NCI-H146 treated with DMSO at 0.1 percent for 48 hours (cell line): ENCODE measurements around the gene LHX6.

Source experiments
- DNase-seq: peaks from one replicate; lab custom pipeline; 2025; ENCODE audit not compliant: unreplicated experiment; lab: John Stamatoyannopoulos, UW

Gene LHX6

DNA sequence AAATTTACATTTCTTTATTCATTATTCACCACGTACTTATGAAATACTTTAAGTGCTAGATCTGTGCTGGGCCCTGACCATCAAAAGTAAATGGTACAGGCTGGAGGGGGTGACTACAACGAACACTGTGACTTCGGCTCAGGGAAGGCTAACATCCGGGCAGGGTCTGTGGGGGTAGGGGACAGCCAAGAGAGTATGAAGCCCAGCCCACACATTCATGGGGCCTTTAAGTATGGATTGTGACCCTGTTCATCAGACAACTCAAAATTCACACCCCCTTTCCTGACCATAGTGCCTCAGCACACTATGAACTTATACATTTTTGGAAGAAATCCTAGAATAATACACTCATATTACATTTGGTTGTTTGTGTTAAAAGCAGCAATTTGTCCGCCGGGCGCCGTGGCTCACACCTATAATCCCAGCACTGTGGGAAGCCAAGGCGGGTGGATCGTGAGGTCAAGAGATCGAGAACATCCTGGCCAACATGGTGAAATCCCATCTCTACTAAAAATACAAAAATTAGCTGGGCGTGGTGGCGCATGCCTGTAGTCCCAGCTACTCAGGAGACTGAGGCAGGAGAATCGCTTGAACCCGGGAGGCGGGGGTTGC lies 35.7 kb downstream of the LHX6 start:
- DNase-seq: no peak

DNA sequence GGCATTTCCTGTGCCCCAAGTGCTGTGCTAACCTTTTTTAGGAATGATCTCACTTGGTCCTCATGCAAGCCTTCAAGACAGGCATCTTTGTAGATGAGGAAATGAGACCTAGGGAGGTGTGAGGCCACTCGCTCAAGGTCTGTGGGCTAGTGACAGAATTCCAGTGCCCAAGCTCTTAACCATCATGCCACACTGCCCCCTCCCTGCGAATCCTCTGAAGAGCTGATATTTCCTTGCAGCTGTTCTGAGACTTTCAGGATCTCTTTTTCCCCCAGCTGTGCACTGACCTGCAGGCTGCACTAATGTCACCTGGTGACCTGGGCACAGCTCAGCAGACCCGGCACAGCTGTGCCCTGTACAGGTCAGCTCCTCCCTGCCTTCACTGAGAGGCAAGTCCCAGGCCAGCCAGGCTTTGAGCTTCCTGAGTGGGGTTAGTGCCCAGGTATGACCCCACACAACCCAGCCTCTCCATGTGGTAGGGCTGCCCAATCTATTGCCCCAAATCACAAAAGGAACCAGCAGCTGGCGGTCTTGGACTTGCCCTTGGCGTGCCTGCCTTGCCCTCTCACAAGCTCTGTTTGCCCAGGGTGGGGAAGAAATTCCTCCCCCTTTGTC lies 36.4 kb downstream of the LHX6 start:
- no peak for DNase-seq

DNA sequence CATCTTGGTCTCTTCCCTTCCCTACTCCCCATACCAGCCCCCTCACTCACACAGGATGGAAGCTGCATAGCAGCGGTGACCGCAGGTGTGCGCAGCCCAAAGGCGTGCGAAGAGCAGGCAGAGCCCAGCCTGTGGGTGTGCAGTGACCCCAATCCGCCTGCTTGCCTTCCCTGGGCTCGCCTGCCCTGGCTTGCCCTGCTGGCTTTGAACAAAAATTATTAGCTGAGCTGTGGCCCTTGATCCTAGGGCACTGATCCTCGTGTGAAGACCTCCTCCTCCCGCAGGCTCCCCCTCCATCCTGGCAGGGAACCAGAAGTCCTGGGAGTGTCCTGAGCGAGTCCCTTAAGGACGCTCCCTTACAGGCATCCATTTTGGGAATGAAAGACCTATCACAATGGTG lies 37.2 kb downstream of the LHX6 start:
- no peak for DNase-seq

DNA sequence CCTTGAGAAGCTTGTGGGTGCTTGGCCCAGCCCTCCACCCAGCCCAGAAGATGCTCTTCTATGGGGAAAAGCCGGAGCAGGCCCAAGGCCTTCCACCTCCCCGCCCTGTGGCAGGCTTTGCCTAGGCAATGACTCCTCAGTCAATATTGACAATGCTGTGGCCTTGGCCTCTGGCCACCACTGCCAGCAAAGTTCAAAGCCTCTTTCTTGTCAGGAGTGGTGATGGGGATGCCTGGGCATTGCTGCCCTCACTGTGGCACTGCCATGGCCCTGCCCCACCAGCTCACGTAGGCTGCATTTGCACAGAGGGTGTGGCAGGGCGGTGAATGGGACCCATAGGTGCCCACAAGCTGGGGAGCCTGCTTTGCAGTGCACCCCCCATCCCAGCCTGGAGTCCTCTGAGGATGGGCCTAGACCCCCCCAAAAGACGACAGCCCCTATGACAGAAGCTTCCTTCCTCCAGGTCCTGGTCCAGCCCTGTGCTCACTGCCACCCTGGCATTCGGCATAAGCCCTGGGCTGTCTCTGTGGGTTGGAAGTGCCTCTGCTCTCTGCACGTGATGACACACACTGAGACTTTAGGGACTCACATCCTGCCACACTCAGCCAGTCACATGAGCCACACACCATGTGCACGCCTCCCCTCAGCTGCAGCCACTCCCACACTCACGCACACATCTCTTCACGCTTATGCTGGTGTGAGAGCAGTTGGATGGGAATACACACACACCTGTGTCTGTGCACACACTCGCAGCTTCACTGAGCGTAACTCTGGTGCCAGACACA lies 38.0 kb downstream of the LHX6 start:
- DNase-seq: no peak

DNA sequence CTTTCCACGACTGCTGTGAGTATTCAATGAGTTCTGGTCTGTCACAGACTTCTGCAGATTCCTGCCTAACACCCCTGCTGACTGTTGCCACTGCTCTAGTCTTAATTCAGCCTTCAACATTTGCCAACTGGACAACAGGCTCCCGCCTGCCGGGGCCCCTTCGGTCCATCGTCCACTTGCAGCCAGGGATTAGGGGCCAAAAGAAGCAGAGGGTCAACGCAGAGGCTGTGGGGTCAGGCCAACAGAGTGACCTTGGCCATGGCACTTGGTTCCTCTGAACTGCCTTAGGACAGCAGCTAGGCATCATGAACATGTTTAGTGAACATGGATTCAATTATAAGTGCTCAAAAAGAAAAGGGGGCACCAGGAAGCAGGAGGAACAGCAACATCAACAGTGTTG lies 40.4 kb downstream of the LHX6 start:
- DNase-seq: no peak

DNA sequence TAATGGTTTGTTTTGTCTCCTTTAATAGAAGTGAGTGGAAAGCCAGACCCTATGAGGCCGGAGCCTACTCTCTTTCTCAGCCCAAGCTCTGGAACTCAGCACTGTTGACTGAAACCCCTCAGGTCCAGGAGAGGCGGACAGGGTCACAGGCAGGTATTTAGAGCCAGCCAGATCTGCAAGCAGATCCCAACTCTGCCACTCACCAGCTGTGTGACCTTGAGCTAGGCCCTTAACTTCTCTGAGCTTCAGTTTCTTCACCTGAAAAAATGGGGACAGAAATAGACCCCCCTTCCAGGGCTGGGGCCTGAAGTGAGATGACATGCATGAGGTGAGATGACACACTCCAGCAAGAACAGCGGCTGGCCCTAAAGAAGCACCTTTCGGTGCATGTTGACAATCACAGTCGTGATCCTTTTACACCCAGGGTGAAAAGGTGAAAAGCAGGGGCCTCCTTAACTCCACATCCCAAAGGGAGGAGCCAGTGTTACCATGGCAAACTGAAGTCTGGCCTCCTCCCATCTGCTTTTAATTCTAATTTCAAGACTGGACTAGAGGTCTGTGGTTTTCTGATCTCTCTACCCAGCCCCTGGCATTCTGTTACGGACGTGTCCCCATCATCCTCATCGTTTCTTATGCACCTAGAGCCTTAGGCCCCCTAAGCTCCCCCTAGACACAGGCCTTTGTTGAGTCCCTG lies 41.8 kb downstream of the LHX6 start:
- no peak for DNase-seq

DNA sequence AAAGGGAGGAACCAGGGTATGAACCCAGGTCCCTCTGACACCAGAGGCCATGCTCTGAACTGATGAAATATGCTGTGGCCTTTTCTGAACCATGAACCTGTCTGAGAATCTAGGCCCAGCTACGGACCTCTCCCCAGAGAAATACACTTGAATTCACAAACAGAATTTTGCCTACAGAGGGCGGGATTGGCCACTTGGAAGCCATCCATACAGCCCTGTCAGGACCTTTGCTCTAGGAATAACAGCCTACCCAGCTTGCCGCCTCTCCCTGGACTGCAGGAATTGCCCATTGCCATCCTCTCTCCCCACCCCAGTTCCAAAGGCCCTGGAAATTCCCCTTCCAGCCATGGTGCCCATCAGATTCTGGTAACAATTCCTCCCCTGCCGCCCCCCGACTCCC lies 42.5 kb downstream of the LHX6 start:
- no peak for DNase-seq

DNA sequence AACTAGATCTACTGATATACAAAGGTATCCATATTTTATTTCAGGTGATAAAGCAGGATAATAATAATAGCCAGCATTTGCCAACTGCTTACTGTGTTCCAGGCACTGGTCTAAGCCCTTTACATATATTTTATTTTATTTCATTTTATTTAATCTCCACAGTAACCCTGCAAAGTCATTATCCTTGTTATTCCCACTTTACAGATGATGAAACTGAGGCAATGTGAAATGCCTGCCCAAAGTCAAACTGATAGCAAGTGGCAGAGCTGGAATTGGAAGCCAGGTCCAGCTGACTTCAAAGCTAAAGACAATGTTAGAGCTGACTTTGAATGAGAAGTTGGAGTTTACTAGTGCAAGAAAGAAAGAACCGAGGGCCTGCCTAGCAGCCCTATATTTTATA lies 44.2 kb downstream of the LHX6 start:
- DNase-seq: no peak

DNA sequence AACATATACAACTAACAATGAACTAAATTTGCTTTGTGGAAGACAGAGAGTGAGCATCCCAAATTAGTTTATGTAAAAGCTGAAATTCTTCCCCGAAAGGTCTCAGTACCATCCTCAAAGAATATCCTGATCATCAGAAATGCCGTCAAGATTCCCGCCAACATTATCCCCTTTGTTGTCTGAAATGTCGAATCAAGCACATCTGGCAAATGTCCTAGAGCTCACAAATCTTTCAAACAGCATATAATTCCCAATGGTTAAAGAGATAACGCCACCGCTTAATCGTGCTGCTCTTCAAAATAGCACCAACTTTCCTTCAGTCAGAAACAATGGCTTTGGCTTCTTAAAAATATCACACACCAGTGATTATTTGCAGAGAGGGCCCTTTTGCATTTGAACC lies 45.3 kb downstream of the LHX6 start:
- DNase-seq: no peak

DNA sequence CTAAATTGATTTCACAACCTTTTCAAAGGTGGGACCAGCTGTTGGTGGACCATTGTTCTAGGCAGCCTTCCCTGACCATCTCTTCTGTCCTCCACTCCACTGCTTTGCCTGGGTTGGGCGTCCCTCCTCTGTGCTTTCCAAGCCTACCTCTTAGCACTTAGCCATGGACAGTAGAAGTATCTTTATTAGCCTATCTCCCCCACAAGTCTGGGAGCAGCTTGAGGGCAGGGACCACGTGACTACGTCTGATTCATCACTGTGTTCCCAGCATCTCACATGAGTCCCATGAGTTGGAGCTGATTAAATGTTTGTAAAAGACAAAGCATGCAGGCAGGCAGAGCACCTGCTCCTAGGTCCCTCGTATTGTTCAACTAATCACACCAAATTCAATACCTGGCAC lies 48.1 kb downstream of the LHX6 start:
- peak; percentile 65 for DNase-seq

DNA sequence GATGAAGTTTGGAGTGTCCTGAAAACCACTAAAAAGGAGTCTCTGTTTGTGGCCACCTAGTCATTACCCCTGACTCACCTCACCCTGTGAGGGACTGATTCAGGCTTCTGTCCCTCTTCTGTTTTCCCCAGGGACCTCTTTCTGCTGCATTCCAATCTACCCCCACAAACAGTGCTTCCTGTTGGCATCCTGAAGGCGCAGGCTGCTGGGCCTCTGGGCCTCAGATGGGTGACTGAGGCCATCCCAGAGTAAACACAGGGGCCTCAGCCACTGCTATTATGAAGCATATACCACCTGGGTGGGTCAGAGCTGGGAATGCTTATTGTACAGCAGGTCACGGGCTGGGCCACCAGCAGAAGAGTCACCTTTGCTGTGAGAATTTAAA lies 49.1 kb downstream of the LHX6 start:
- DNase-seq: no peak

DNA sequence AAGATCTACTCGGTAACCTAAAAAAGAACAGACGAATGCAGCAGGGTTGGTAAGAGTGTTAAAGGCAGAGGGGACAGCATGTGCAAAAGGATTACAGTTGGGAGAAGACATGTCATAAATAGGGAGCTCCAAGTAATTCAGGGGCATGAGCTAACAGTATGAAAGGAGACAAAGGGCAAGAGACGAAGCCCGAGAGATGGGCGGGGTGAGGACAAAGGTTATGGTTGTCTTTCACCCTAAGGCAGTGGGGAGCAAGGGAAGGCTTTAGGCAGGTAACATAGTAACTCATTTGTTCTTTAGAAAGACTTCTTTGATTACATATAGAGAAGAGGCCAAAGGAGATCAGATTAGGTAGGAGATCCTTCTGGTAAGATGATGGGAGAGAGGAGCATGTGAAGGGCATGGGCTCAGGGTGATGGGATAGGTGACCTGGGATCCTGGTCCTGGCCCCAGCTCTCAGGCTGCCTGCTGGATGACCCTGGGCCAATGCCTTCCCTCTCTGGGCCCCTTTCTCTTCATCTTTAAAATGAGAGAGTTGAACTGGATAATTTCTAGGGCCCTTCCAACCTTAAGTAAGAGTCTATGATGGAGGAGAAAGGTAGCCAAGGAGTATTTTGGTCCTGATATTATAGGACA lies 49.6 kb downstream of the LHX6 start:
- no peak for DNase-seq

DNA sequence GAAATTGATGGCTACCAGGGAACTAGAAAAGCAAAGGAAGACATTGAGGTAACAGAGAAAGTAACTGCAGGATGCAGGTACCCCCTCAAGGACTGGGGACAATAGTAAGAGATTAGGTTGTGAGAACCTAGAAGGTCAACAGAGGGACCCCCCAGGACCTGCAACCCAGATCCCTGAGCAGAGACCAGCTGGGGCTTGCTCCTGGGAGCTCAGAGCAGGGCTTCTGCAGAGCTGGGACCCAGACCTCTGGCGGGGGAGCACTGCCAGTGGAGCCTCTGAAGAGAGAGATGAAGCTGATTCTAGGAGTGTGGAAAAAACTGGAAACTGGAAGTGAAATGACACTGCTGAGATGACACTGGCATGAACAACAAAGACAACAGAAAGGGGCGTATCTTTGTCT lies 51.8 kb downstream of the LHX6 start:
- DNase-seq: no peak

DNA sequence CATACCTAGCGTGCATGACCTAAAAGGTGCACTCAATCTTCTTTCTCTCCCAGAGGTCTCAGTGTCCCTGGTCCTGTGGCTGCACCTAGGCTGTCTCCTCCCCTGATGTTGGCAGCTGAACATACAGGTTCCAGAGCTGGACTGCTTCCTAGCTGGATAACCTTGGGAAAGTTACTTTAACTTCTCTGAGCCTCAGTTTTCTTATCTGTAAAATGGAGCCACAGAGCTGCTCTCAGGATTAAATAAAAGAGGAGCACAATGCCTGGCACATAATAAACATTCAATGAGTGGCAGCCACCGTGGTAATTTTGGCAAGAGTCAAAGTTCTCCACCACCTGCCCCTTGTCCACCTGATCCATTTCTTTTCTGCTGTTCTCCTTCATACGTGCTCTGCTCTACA lies 55.1 kb downstream of the LHX6 start:
- DNase-seq: no peak

DNA sequence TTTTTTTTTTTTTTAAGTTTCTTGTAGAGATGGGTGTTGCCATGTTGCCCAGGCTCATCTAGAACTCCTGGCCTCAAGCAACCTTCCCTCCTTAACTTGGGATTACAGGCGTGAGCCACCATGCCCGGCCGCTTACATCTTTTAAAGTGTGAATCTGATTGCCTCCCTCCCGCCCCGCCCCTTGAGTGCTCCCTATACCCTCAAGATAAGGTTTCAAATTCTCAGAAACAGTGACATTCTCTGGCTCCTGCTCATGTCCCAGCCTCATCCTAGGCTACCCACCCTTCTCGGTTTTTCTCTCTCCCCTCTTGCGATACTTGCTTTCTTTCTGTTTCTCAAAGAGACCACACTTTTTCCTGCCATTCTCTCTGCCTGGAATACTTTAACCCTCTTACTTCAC lies 56.6 kb downstream of the LHX6 start:
- DNase-seq: no peak

DNA sequence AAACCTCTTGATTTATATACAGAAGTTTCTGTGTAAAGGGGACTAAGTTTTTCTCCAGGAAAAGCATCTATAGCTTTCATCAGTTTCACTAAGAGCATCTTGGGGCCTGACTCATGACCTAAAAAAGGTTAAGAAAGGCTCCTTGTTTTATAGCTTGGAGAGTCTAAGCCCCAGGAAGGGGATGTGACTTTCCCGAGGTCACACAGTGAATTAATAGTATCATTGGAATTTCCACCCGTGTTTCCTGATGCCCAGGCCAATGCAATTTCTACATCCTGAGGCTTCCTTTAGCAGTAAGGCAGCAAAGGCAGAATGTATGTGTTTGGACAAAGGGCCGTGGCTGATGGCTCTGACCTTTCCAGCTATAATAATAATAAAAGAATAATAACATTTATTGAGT lies 60.4 kb downstream of the LHX6 start:
- DNase-seq: no peak

DNA sequence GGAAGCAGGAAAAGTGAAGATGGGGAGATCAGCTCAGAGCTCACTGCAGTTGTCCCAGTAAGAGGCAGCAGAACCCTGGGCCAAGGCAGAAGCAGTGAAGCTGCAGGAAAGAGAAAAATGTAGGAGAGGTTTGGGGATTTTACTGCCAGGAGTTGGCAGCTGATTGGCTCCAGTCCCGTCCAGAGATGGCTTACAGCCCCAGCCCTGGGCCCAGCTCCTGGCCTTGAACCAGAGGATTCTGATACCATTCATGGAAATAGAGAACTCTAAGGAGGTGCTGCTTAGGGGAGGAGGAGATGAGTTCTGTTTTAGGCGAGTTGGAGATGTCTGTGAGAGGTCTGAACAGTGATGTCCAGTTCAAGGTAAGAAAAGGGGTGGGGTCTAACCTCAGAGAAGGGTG lies 64.5 kb downstream of the LHX6 start:
- DNase-seq: no peak

DNA sequence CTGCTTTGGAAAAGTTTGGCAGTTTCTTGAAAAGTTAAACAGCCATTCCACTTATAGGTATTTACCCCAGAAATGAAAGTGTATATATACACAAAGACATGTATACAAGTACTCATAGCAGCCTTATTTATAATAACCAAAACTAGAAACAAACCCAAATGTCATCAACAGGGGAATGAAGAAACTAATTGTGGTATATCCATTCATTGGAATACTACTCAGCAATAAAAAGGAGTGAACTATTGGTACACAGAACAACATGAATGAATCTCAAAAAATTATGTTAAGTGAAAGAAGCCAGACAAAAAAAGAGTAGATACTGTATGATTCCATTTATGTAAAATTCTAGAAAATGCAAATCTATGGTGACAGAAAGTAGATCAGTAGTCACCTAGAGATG lies 66.3 kb downstream of the LHX6 start:
- no peak for DNase-seq

DNA sequence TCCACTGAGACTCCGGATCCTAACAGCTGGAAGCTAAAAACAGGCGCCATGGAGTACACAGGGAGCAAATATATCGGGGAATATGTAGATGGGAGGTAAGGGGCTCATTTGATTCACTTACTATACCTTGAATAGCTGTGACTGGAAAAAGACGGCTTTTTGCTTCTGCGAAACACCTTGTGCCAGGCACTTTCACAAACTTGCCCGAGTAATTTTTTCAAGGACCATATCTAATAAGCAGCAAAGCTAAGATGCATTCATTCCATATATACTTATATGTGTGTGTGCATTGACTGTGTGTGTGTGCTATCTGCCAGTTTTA lies 68.9 kb downstream of the LHX6 start:
- DNase-seq: no peak

DNA sequence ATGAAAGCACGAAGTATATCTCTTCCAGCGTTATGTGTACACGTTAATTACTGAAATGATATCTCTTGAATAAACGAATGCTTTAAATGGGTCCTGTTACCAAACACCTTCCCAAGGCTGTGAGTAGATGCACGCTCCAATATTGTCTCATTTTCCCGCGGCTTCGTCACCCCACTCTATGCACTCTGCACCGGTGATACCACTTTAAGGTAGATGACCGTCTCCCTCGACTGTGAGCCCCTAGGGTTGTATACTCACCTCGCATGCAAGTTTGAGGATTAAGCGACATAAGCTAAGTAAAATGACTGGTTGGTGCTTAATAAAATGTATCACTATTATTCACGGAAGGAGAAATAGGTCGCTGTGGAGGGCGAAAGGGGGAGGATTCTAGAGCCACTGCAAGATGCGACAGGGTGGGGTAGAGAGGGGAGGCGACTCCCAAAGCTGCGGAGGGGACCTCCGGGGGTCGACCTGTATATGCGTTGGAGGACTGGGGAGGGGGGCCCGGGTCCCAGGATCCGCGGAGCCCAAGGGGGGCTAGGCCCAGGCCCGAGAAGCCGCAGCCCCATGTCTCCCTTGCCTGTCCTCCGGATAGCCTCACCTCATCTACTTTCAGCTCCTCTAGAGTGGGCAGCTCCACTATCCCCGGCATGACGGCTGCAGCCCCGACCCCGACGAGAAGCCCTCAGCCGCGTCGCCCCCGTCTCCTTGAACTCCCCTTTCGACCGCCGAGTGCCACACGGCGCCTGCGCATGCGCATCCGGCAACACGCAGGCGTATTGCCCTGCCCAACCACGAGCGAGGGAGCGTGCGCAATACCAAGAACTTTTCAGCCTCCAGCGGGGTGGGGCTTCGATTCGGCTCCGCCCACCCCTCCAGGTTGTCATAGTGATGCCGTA lies 69.5 kb downstream of the LHX6 start, which contains the start of the genes MORN5 and NDUFA8:
Gene MORN5 (plus strand): TSS at position 883 of the 899 bp plus-strand sequence. CDS start 65 bp downstream, outside the sequence.
Gene NDUFA8 (minus strand): TSS at position 754 of the 899 bp plus-strand sequence. CDS start 102 bp downstream, at position 652.
- peak; percentile 81 for DNase-seq
